GM23248 (cell line): Measurements from ENCODE around the gene FIBIN.

Experiments used
- EZH2 ChIP-seq: fragments of 200-600 bp; sonication (generic); IDR thresholded peaks from 2 replicates; pipeline ENCODE4 v1.6.1; 2018; ENCODE audit warnings: antibody characterized with exemption, mild to moderate bottlenecking; ENCODE audit not compliant: insufficient read depth, poor library complexity, severe bottlenecking
- EZH2phosphoT487 ChIP-seq: fragments of 200-600 bp; sonication (generic); IDR thresholded peaks from 2 replicates; pipeline ENCODE4 v1.6.1; 2018; ENCODE audit warnings: antibody characterized with exemption, moderate library complexity, mild to moderate bottlenecking, low read depth; ENCODE audit not compliant: insufficient read depth

DNA sequence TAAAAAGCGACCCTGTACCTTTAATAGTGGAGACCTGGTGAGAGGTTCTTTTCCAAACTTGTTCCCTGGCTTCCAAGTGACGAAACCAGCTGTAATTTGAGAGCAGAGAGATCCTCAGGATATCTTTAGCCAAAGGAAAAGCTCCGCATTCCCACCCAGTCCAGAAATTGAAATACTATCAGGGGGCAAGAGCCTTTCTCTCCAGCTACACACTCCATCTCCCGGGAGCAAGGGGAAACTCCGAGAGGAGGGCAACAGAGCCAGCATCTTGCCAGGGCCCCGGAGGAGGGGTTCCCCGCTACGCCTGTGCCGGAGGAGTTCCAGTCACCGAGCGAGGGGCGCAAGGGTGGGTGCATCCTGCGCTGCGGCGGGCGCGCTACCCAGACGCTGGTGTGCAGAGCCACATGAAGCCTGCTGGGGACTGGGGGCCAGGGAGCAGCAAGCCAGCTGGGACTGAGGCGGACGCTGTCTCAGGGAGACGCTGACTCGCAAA is at the start of gene FIBIN:
- TF ChIP-seq EZH2 (no peak), EZH2phosphoT487 (no peak)
